Kidney (tissue), 14 donors: ENCODE measurements around the gene ADRA2C. TPM values are rescaled to one million over a fixed set of nuclear protein-coding genes. Genes with fewer than 3 reads are reported as not detected.

Experiments
- DNase-seq, 5 donors: peaks; one replicate each; pipeline ENCODE4 v3.0.0-alpha.2; 2013 to 2020
- FAIRE-seq: peaks from 2 replicates; lab custom pipeline; 2012; peaks lifted over from hg19 to GRCh38; lab: Jason Lieb, UNC
- H3K27ac ChIP-seq, 2 donors: one replicate each; pipeline ENCODE4 v1.7.0; 2013; ENCODE audit warnings: low read depth in 2 of 2, low read length in 2 of 2, inconsistent platforms in 1 of 2
- H3K27me3 ChIP-seq: one replicate; pipeline ENCODE4 v1.7.1; 2013; ENCODE audit warnings: low read length, inconsistent platforms; ENCODE audit not compliant: control insufficient read depth, insufficient read depth
- H3K36me3 ChIP-seq, 3 donors: one replicate each; pipeline versions ENCODE4 v1.7.0 to v1.7.1; 2013; ENCODE audit warnings: low read length in 3 of 3, control low read depth in 1 of 3, inconsistent platforms in 1 of 3; ENCODE audit not compliant: insufficient read depth in 3 of 3, control insufficient read depth in 2 of 3
- H3K4me1 ChIP-seq, 3 donors: one replicate each; pipeline versions ENCODE4 v1.7.0 to v1.7.1; 2013; ENCODE audit warnings: low read length in 3 of 3, inconsistent platforms in 1 of 3, low read depth in 1 of 3; ENCODE audit not compliant: control insufficient read depth in 2 of 3, insufficient read depth in 2 of 3
- H3K4me3 ChIP-seq, 3 donors: one replicate each; pipeline versions ENCODE4 v1.7.0 to v1.8.1; 2013; ENCODE audit warnings: low read length in 3 of 3, control low read depth in 1 of 3, inconsistent platforms in 1 of 3
- H3K9ac ChIP-seq, 3 donors: one replicate each; pipeline versions ENCODE4 v1.7.0 to v1.7.1; 2013; ENCODE audit warnings: low read length in 3 of 3, control low read depth in 1 of 3, inconsistent platforms in 1 of 3
- H3K9me3 ChIP-seq, 3 donors: one replicate each; pipeline versions ENCODE4 v1.7.0 to v1.7.1; 2013; ENCODE audit warnings: low read length in 3 of 3, control low read depth in 1 of 3, inconsistent platforms in 1 of 3; ENCODE audit not compliant: control insufficient read depth in 2 of 3, insufficient read depth in 1 of 3
- CTCF ChIP-seq: IDR thresholded peaks from 3 replicates; pipeline ENCODE4 v1.5.1; 2012; ENCODE audit warnings: mild to moderate bottlenecking, moderate library complexity, borderline replicate concordance; ENCODE audit not compliant: insufficient read depth; ENCODE audit errors: extremely low read depth
- intact Hi-C: fragments of 100-400 bp; cut with DNase I; formaldehyde crosslinking; loops from one replicate; pipeline ENCODE4 v1.11.1; 2022
- polyA plus RNA-seq: library from polyadenylated mRNA; stranded (reverse); fragments of 350-450 nt; fragmentation: Illumina TruSeq; extraction: RNeasy Lipid Tissue Mini Kit (QIAGEN cat#74804); gene quantifications from one replicate; pipeline ENCODE4 v1.2.3, GENCODE V29; 2014; ENCODE audit warnings: low read depth, low replicate concordance; ENCODE audit not compliant: insufficient read depth
- total RNA-seq: library from RNA; stranded (reverse); fragmentation: NEBNext Ultra II Directional; extraction: Animal tissue kit (Norgen Biotek cat#: 25700); gene quantifications from one replicate; pipeline ENCODE4 v1.2.1, GENCODE V29; 2021
- donor health status: control.
- donor health status: control.
- donor health status: control.
- donor health status: control.
- donor health status: control.
- donor health status: DM: yes; HTN: yes; CAD: no.
- donor health status: Normal renal cell carcinoma (clear cell type).

Gene ADRA2C
- total and polyA plus RNA-seq, 2 donors from 2014 or later, result 21.9 to 36.2 TPM

DNA sequence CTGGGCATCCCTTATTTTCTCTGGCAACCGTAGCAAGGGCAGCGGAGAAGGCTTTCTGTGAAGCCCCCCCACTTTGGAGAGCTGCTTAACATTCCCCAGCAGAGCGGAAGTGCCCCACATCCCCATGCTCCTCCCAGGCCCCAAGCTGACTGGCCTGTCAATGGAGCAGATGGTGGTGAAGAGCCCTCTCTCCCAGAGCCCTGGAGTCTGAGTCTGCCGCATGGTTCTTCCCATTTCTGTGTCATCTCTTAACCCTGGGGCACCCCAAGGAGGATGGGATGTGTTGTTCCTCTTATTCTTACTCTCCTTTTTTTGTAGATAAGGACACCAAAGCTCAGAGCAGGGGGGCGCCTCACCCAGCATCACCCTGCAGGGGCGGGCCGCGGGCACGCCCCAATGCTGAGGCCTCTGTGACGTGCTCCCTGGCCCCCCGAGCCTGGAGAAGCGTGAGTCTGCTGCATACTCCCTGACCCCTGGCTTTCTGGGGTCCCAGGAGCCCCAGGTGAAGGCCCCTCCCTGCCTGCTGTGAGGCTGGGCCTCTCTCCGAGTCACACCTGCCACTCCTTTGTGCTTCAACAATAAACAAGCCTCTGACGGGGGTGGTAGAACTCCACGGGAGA, 35.9 kb downstream of the ADRA2C start:
- DNase-seq (peak in 1 of 5 donors; percentile 55), FAIRE-seq (no peak)
- H3K4me1 ChIP-seq, result no peaks in the 10 kb centered on the region

DNA sequence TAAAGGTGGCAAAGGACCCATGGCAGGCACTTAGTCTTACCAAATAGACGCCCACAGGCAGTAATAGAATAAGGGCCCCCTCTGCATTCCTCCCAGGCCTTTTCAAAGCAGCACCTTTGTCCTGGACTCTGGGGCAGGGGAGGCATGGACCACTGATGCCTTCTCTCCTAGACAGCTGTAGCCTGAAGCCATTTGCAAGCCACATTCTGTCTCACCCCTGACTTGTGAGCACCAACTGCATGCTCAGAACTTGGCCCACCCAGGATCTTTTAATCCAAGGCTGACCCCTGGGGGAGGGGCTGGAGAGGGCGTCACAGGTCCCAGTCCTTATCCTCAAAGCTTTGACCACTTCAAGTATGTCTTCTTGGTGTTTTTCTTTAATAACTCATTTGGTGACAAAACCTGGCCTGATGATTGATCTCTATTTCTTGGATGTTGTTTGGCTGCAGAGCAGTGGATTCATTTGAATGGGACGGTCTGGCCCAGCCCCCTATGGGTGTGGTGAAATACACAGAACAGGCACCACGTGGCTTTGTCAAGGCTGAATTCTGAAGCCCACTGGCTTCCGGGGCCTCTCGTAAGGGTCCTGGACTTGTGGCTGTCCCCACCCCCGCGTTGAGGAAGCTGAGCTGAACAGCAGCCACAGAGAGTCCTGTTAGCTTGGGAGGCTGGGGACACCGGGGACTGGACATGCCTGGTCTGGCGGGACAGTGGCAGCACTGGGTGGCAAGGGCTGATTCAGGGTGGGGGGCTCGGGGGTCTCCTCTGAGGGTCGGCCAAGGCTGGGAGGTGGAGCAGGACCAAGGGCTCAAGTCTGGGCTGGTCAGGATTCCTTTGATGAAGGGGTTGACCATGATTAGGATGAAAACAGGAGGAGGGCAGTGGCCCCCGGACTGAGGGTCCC, 36.6 kb downstream of the ADRA2C start:
- Histone ChIP-seq H3K27me3 (peaks cover 2% of the 10 kb centered on the region), H3K9me3 (no peaks in the 10 kb centered on the region), H3K4me3 (no peak overlapping the region), H3K4me1 (no peaks in the 10 kb centered on the region), H3K9ac (no peak overlapping the region), H3K27ac (no peak overlapping the region), H3K36me3 (no peaks in the 10 kb centered on the region)
- no peak for TF ChIP-seq CTCF
- FAIRE-seq, result no peak
- peak in 3 of 5 donors; percentile 31 to 54 (median 48) for DNase-seq
- intact Hi-C loops, result no loop called here

More for the DNA sequence above, 35.9 kb downstream of the ADRA2C start:
- peaks cover 2% of the 10 kb centered on the region for H3K27me3 ChIP-seq
- H3K9ac ChIP-seq, result no peak overlapping the region
- intact Hi-C loops, result no loop called here
- no peak overlapping the region for H3K4me3 ChIP-seq
- no peak overlapping the region for H3K27ac ChIP-seq
- no peaks in the 10 kb centered on the region for H3K36me3 ChIP-seq
- H3K9me3 ChIP-seq, result no peaks in the 10 kb centered on the region
- TF ChIP-seq CTCF, result no peak

- H3K36me3 ChIP-seq, result no peaks in the 10 kb centered on the region
- peaks cover 2% of the 10 kb centered on the region for H3K27me3 ChIP-seq
- no peak for FAIRE-seq
- no peak for TF ChIP-seq CTCF
- DNase-seq, result no peak
- H3K4me3 ChIP-seq, result no peak overlapping the region
- H3K4me1 ChIP-seq, result no peaks in the 10 kb centered on the region
- H3K9me3 ChIP-seq, result no peaks in the 10 kb centered on the region
- intact Hi-C loops, result no loop called here
- no peak overlapping the region for H3K27ac ChIP-seq
- H3K9ac ChIP-seq, result no peak overlapping the region
Measured at GRCh38 chr4:3803475-3803847, 37.3 kb downstream of the ADRA2C start.
